PC-9 (cell line): Measurements from ENCODE around the gene CAPN11. TPM values are rescaled to one million over a fixed set of nuclear protein-coding genes. Genes with fewer than 3 reads are reported as not detected.
A peak's percentile ranks its signal among the peaks of the same experiment; 100 is the strongest.

Experiments
- BruUV-seq: library from RNA; stranded (reverse); fragments of 400-500 nt; replicated peaks from 2 replicates; lab custom pipeline; 2021; lab: Mats Ljungman, UMichigan
- CTCF ChIA-PET: fragments of 300-600 bp; sonication (Branson Sonifier 250); formaldehyde crosslinking; loops from one replicate; lab custom pipeline; 2022; ENCODE audit warnings: antibody characterized with exemption; lab: Charles Lee
- POLR2A ChIA-PET: fragments of 300-600 bp; sonication (Branson Sonifier 250); formaldehyde crosslinking; loops from one replicate; lab custom pipeline; 2022; ENCODE audit warnings: antibody characterized with exemption; ENCODE audit not compliant: unreplicated experiment; lab: Charles Lee
- DNase-seq, 2 experiments: peaks; one replicate each; pipeline versions ENCODE4 v3.0.0 to v3.0.0-alpha.2; 2015 to 2022; ENCODE audit warnings: mixed read lengths in 1 of 2
- H2AFZ ChIP-seq: fragments of 200-600 bp; sonication (generic); 2 replicates; pipeline ENCODE4 v1.8.1; 2017; ENCODE audit warnings: antibody characterized with exemption
- H3F3A ChIP-seq: fragments of 200-600 bp; sonication (generic); 2 replicates; pipeline ENCODE4 v1.8.1; 2017; ENCODE audit warnings: antibody characterized with exemption, mild to moderate bottlenecking, low read depth; ENCODE audit not compliant: insufficient read depth
- H3K27ac ChIP-seq: fragments of 200-600 bp; sonication (generic); 2 replicates; pipeline ENCODE4 v1.6.1; 2016; ENCODE audit warnings: mixed run types
- H3K27me3 ChIP-seq: fragments of 200-600 bp; sonication (generic); 2 replicates; pipeline ENCODE4 v1.6.1; 2016; ENCODE audit warnings: low read depth, mixed run types; ENCODE audit not compliant: insufficient read depth
- H3K36me3 ChIP-seq: fragments of 200-600 bp; sonication (generic); 2 replicates; pipeline ENCODE4 v1.6.1; 2016; ENCODE audit warnings: low read depth, mixed run types
- H3K4me1 ChIP-seq: fragments of 200-600 bp; sonication (generic); replicated peaks from 2 replicates; pipeline ENCODE4 v1.6.1; 2016; ENCODE audit warnings: mixed run types; ENCODE audit not compliant: insufficient read depth
- H3K4me2 ChIP-seq: fragments of 200-600 bp; sonication (generic); 2 replicates; pipeline ENCODE4 v1.6.1; 2017; ENCODE audit warnings: mixed run types
- H3K4me3 ChIP-seq: fragments of 200-600 bp; sonication (generic); 2 replicates; pipeline ENCODE4 v1.6.1; 2016; ENCODE audit warnings: mixed run types
- H3K79me2 ChIP-seq: fragments of 200-600 bp; sonication (generic); 2 replicates; pipeline ENCODE4 v1.6.1; 2017; ENCODE audit warnings: low read depth, mixed run types
- H3K9me2 ChIP-seq: fragments of 200-600 bp; sonication (generic); 2 replicates; pipeline ENCODE4 v1.8.1; 2017; ENCODE audit warnings: mild to moderate bottlenecking; ENCODE audit not compliant: insufficient read depth
- H3K9me3 ChIP-seq: fragments of 200-600 bp; sonication (generic); 2 replicates; pipeline ENCODE4 v1.8.1; 2016; ENCODE audit warnings: low read depth; ENCODE audit not compliant: insufficient read depth
- H4K20me1 ChIP-seq: fragments of 200-600 bp; sonication (generic); 2 replicates; pipeline ENCODE4 v1.8.1; 2017; ENCODE audit not compliant: insufficient read depth
- EZH2 ChIP-seq: fragments of 200-600 bp; sonication (generic); IDR thresholded peaks from 2 replicates; pipeline ENCODE4 v1.8.0; 2017; ENCODE audit warnings: antibody characterized with exemption, low read depth
- intact Hi-C: fragments of 100-400 bp; cut with micrococcal nuclease; formaldehyde crosslinking; loops from one replicate; pipeline ENCODE4 v1.10.0; 2022; ENCODE audit not compliant: unreplicated experiment
- total RNA-seq: library from RNA; stranded (reverse); gene quantifications from 2 replicates; pipeline ENCODE4 v1.2.3, GENCODE V29; 2021
- TF ChIP-seq, protein P1 (sequence below): fragments of 200-600 bp; sonication (generic); conservative IDR thresholded peaks from 2 replicates; pipeline ENCODE4 v1.6.1; 2017; ENCODE audit warnings: mixed run types, antibody characterized with exemption, mild to moderate bottlenecking, moderate library complexity

The CAPN11 gene
- total RNA-seq, 1 experiment from 2014 or later = not detected

DNA sequence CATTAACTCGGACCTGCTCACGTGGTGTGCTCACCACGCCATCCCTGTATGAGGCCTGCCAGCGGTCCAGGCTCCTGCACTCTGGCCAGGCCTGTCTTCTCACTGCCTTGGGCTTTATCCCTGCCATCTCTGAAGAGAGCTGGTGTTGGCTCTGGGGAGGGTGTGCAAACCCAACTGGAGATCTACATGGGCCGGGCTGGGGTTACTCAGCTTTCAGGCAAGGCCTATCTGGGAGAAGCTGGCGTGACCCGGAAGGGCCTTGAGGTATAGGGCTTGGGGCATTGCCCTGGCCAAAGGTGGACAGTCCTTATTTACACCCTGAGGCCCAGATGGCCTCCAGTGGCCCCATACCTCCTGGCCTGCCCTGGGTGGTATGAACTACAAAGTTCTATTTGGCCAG lies 69.8 kb downstream of the CAPN11 start:
- TF ChIP-seq, protein P1, sequence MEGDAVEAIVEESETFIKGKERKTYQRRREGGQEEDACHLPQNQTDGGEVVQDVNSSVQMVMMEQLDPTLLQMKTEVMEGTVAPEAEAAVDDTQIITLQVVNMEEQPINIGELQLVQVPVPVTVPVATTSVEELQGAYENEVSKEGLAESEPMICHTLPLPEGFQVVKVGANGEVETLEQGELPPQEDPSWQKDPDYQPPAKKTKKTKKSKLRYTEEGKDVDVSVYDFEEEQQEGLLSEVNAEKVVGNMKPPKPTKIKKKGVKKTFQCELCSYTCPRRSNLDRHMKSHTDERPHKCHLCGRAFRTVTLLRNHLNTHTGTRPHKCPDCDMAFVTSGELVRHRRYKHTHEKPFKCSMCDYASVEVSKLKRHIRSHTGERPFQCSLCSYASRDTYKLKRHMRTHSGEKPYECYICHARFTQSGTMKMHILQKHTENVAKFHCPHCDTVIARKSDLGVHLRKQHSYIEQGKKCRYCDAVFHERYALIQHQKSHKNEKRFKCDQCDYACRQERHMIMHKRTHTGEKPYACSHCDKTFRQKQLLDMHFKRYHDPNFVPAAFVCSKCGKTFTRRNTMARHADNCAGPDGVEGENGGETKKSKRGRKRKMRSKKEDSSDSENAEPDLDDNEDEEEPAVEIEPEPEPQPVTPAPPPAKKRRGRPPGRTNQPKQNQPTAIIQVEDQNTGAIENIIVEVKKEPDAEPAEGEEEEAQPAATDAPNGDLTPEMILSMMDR = no peak
- no peak for TF ChIP-seq EZH2
- H4K20me1 ChIP-seq = peaks cover 3% of the 10 kb centered on the region; the same call in 1 of the 2 replicates
- H3K27me3 ChIP-seq = no peaks in the 10 kb centered on the region
- H3K4me1 ChIP-seq = peaks cover 11% of the 10 kb centered on the region
- ChIA-PET CTCF (interaction anchor here (0.9 kb wide), 1 partner anchor 10 kb away, joined by 3 read pairs; no protein-coding TSS in a partner anchor), POLR2A (no interaction called here)
- H3K4me3 ChIP-seq = no peak overlapping the region
- no peak overlapping the region for H3K27ac ChIP-seq
- H3K79me2 ChIP-seq = peaks cover 13% of the 10 kb centered on the region
- H2AFZ ChIP-seq = no peak overlapping the region
- intact Hi-C loops = no loop called here
- no peaks in the 10 kb centered on the region for H3K9me3 ChIP-seq
- no TSS peak for BruUV-seq
- no peaks in the 10 kb centered on the region for H3K9me2 ChIP-seq
- H3K4me2 ChIP-seq = no peak overlapping the region
- H3F3A ChIP-seq = no peaks in the 10 kb centered on the region; the same call in 1 of the 2 replicates
- no peak for DNase-seq
- no peaks in the 10 kb centered on the region for H3K36me3 ChIP-seq

DNA sequence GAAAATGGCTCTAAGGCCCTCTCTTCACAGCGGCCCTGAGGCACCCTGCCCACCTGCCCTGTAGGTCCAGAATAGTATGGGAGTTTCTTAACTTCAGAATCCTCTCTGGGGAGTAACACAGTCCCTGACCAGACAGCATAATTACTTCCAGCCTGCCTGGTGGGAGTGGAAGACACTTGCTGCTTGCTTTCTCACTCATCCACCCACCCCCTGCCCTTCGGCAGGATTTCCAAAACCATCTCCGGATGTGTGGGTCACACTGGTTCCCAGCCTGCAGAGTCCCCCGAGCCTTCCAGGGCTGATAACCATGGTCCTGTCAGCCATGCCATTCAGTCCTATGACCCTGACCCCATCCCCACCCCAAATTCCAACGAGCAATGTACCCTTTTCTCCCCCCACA lies 70.2 kb downstream of the CAPN11 start:
- Histone ChIP-seq H3F3A (no peaks in the 10 kb centered on the region; the same call in 1 of the 2 replicates), H3K9me3 (no peaks in the 10 kb centered on the region), H2AFZ (no peak overlapping the region), H4K20me1 (peaks cover 3% of the 10 kb centered on the region; the same call in 1 of the 2 replicates), H3K9me2 (no peaks in the 10 kb centered on the region), H3K4me1 (peaks cover 11% of the 10 kb centered on the region), H3K27ac (no peak overlapping the region), H3K36me3 (no peaks in the 10 kb centered on the region), H3K4me2 (no peak overlapping the region), H3K27me3 (no peaks in the 10 kb centered on the region), H3K79me2 (peaks cover 13% of the 10 kb centered on the region), H3K4me3 (no peak overlapping the region)
- ChIA-PET POLR2A (no interaction called here), CTCF (interaction anchor here (0.9 kb wide), 1 partner anchor 10 kb away, joined by 3 read pairs; no protein-coding TSS in a partner anchor)
- TF ChIP-seq, protein P1 = no peak
- no peak for TF ChIP-seq EZH2
- intact Hi-C loops = no loop called here
- no TSS peak for BruUV-seq
- peak in 1 of 2 experiments; percentile 23 for DNase-seq

DNA sequence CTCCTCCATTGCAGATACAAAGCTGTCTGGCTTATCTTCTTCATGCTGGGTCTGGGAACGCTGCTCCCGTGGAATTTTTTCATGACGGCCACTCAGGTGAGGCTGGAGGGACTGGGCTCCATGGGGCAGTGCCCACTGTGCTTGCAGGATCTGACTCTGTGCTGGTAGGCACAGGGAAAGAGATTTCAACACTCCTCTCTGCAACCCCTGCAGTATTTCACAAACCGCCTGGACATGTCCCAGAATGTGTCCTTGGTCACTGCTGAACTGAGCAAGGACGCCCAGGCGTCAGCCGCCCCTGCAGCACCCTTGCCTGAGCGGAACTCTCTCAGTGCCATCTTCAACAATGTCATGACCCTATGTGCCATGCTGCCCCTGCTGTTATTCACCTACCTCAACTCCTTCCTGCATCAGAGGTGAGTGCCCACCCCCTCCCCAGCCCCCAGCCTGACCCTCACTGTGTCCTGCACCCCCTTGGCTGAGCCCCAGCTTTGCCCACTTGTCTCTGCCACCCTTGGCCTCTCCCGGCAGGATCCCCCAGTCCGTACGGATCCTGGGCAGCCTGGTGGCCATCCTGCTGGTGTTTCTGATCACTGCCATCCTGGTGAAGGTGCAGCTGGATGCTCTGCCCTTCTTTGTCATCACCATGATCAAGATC lies 70.9 kb downstream of the CAPN11 start:
- peaks cover 6% of the 10 kb centered on the region for H3K4me1 ChIP-seq
- no peak overlapping the region for H3K4me2 ChIP-seq
- TF ChIP-seq, protein P1 = no peak
- no peak for TF ChIP-seq EZH2
- no peak overlapping the region for H2AFZ ChIP-seq
- intact Hi-C loops = no loop called here
- peaks cover 11% of the 10 kb centered on the region for H3K79me2 ChIP-seq
- H3K27me3 ChIP-seq = no peaks in the 10 kb centered on the region
- ChIA-PET CTCF (no interaction called here), POLR2A (no interaction called here)
- no peaks in the 10 kb centered on the region for H3K9me3 ChIP-seq
- no peak overlapping the region for H3K27ac ChIP-seq
- peak in 1 of 2 experiments; percentile 15 for DNase-seq
- no TSS peak for BruUV-seq
- H3K9me2 ChIP-seq = no peaks in the 10 kb centered on the region
- no peaks in the 10 kb centered on the region for H3K36me3 ChIP-seq
- H3K4me3 ChIP-seq = no peak overlapping the region
- H3F3A ChIP-seq = peaks cover 2% of the 10 kb centered on the region; the same call in 1 of the 2 replicates
- H4K20me1 ChIP-seq = peaks cover 3% of the 10 kb centered on the region; the same call in 1 of the 2 replicates
